ENCODE results near the gene ADCY9. TPM values are rescaled to one million over a fixed set of nuclear protein-coding genes. Genes with fewer than 3 reads are reported as not detected.

The ADCY9 gene
- total and polyA plus RNA-seq, 2 experiments from 2014 or later: 2.2 to 18.3 TPM

GRCh38 chr16:4086153-4086552 lies 30.1 kb downstream of the ADCY9 start:
- Mint-ChIP-seq H3K4me1 (peaks cover 15% of the 10 kb centered on the region), H3K9me3 (no peaks in the 10 kb centered on the region), H3K27ac (no peak overlapping the region), H3K36me3 (ENCODE audit: low read depth) (no peaks in the 10 kb centered on the region), H3K4me3 (no peak overlapping the region; the same call in 2 of the 3 replicates), H3K27me3 (ENCODE audit: insufficient read depth, low read depth, poor library complexity) (peaks cover 12% of the 10 kb centered on the region)
- Histone ChIP-seq H3K79me2 (replicated peaks; ENCODE audit: insufficient read depth) (no peaks in the 10 kb centered on the region), H3K4me3 (no peak overlapping the region), H3K27me3 (ENCODE audit: insufficient read depth) (no peaks in the 10 kb centered on the region), H3K36me3 (ENCODE audit: insufficient read depth) (no peaks in the 10 kb centered on the region), H3K27ac (ENCODE audit: low read depth) (no peak overlapping the region), H3K4me2 (no peak overlapping the region), H3K4me1 (ENCODE audit: insufficient read depth) (peaks cover 4% of the 10 kb centered on the region), H3K9me2 (ENCODE audit: insufficient read depth) (no peaks in the 10 kb centered on the region), H4K20me1 (replicated peaks; ENCODE audit: insufficient read depth) (no peaks in the 10 kb centered on the region), H2AFZ (no peak overlapping the region), H3F3A (replicated peaks; ENCODE audit: low read depth) (0 out of 2 replicates have a peak, but pooled peaks cover 3% of the 10 kb centered on the region)
- TF ChIP-seq EZH2 (IDR thresholded peaks at IDR 0.05; ENCODE audit: low read depth, unreplicated experiment): no peak
- no peak for TF ChIP-seq ZNF331 (CRISPR knock-in tag; IDR thresholded peaks at IDR 0.05; ENCODE audit: low read depth)
- TF ChIP-seq JUNB (IDR thresholded peaks at IDR 0.05; ENCODE audit: unreplicated experiment): no peak
- no peak for TF ChIP-seq EZH2phosphoT487 (IDR thresholded peaks at IDR 0.05; ENCODE audit: unreplicated experiment)
- TF ChIP-seq ZNF114 (CRISPR knock-in tag; IDR thresholded peaks at IDR 0.05): no peak
- no peak for TF ChIP-seq POLR2AphosphoS5 (IDR thresholded peaks at IDR 0.05; ENCODE audit: low read depth)
- no peak for TF ChIP-seq ETS1 (IDR thresholded peaks at IDR 0.05)
- TF ChIP-seq NANOG (IDR thresholded peaks at IDR 0.05; ENCODE audit: borderline replicate concordance): no peak
- TF ChIP-seq REST (IDR thresholded peaks at IDR 0.05; ENCODE audit: unreplicated experiment): no peak
- TF ChIP-seq ZNF462 (CRISPR knock-in tag; IDR thresholded peaks at IDR 0.05): no peak
- no peak for TF ChIP-seq CTCF (conservative IDR thresholded peaks at IDR 0.05; ENCODE audit: low read depth in 2 of 2)
- TF ChIP-seq CREB1 (CRISPR knock-in tag; IDR thresholded peaks at IDR 0.05; ENCODE audit: low read depth): no peak
- TF ChIP-seq STAT1 (IDR thresholded peaks at IDR 0.05; ENCODE audit: unreplicated experiment): no peak
- ATAC-seq (no peak), DNase-seq (ENCODE audit: low spot score) (no peak)

Data from GM23338 (cell line).